Astrocyte (in vitro differentiated cells and primary cell): ENCODE measurements around the gene NCAPG2.

Source experiments
- EZH2 ChIP-seq: IDR thresholded peaks from 2 replicates; pipeline ENCODE4 v1.6.1; 2012; ENCODE audit warnings: mild to moderate bottlenecking, low read length, inconsistent platforms; ENCODE audit not compliant: insufficient read depth
- TF ChIP-seq, protein P1 (sequence below): IDR thresholded peaks from 2 replicates; pipeline ENCODE4 v1.5.1; 2011; ENCODE audit warnings: low read depth, mild to moderate bottlenecking, inconsistent platforms, low read length, moderate library complexity; ENCODE audit not compliant: insufficient read depth

DNA sequence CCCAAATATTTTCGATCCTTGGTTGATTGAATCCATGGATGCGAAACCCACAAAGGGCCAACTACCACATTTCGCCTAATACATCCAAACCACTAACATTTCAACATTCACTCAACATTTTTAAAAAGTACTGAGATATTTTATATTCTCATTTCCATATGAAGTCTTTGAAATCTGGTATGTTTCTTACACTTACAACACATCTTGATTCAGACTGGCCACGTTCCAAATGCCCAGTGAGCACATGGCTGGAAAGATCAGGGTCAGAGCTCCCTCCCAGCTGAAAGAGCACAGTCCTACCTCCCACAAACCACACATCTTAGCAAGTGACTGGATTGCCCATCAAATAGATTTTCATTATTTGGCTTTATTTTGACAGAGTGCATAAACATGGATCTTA is 18.9 kb downstream of the NCAPG2 start:
- TF ChIP-seq, protein P1, sequence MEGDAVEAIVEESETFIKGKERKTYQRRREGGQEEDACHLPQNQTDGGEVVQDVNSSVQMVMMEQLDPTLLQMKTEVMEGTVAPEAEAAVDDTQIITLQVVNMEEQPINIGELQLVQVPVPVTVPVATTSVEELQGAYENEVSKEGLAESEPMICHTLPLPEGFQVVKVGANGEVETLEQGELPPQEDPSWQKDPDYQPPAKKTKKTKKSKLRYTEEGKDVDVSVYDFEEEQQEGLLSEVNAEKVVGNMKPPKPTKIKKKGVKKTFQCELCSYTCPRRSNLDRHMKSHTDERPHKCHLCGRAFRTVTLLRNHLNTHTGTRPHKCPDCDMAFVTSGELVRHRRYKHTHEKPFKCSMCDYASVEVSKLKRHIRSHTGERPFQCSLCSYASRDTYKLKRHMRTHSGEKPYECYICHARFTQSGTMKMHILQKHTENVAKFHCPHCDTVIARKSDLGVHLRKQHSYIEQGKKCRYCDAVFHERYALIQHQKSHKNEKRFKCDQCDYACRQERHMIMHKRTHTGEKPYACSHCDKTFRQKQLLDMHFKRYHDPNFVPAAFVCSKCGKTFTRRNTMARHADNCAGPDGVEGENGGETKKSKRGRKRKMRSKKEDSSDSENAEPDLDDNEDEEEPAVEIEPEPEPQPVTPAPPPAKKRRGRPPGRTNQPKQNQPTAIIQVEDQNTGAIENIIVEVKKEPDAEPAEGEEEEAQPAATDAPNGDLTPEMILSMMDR, result no peak
- no peak for TF ChIP-seq EZH2
